Lower leg skin (tissue), 3 donors: ENCODE data around the gene TMEM161A.

Experiments
- CTCF ChIP-seq, 3 donors: fragments of 450-650 bp; IDR thresholded peaks; one replicate each; pipeline ENCODE4 v1.5.1; 2016; ENCODE audit warnings: antibody characterized with exemption in 3 of 3, mild to moderate bottlenecking in 3 of 3, moderate library complexity in 2 of 3
- POLR2A ChIP-seq, 2 donors: fragments of 450-650 bp; IDR thresholded peaks; one replicate each; pipeline ENCODE4 v1.6.1; 2016 to 2017; ENCODE audit warnings: antibody characterized with exemption in 2 of 2, mild to moderate bottlenecking in 1 of 2, moderate library complexity in 1 of 2

- TF ChIP-seq POLR2A (IDR thresholded peaks at IDR 0.05) (no peak), CTCF (IDR thresholded peaks at IDR 0.05) (no peak)
These were observed 15.4 kb downstream of the TMEM161A start for GRCh38 chr19:19122902-19123301.
